Activated CD8-positive, alpha-beta memory T cell treated with anti-CD3 and anti-CD28 coated beads, Interleukin-2, amount 50 U/mL, for 4 hours (primary cell): Measurements from ENCODE around the gene CNKSR2.

ENCODE experiments used
- DNase-seq: peaks from one replicate; pipeline ENCODE4 v3.0.0-alpha.2; 2020

Gene CNKSR2

DNA sequence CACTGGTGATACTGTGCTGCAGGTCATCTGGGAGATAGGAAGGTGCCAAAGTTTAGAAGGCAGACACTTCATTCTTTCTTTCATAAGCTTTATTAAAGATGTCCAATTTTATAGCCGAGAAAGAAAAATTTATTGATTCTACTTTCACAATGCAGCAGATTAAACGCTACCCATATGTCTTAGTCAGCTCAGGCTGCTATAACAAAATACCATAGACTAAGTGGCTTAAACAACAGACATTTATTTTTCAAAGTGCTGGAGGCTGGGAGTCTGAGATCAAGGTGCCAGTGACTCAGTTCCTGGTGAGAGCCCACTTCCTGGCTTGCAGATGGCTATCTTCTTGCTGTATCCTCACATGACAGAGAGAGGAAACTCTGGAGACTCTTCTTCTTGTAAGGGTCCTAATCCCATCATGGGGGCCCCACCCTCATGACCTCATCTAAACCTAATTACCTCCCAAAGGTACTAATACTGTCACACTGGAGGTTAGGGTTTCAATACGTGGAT is 317.3 kb downstream of the CNKSR2 start:
- DNase-seq: no peak

DNA sequence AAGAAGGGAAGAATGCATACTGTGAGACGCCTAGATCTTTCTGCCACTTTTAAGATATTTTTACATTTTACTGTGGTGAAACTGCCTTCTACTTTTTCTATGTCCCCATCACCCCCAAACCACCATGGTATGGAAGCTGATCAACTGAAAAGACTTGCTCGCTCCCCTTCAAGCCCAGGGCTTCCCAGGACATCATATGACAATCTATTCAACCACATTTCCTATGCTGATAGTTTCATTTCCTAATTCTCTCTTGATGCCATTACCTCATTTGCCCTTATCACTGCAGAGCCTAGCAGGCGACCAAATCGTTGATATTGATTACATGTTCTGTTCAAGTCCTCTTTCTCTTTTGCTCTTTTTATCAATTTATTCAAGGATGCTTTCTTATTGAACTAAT is 324.1 kb downstream of the CNKSR2 start:
- DNase-seq: no peak

GRCh38 chrX:21699136-21699535 is 324.9 kb downstream of the CNKSR2 start:
- DNase-seq: no peak

DNA sequence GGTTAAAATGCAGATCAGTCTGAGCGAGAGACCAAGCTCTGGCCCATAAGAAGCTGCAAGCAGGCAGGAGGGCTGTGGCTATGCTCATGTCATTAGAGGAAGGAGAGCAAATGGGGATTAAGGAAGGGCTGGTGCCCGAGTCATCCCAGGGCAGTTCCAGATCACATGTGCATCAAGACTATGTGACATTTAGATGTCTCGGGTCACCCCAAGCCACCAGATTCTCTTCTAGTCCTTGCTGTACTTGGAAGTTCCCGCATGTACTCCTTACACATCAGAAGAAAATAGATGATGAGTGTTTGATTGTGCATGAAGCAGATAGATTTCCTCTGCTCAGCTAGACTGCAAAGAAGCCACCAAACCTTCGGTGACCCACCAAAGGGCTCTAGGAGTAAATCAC is 326.1 kb downstream of the CNKSR2 start:
- DNase-seq: no peak

DNA sequence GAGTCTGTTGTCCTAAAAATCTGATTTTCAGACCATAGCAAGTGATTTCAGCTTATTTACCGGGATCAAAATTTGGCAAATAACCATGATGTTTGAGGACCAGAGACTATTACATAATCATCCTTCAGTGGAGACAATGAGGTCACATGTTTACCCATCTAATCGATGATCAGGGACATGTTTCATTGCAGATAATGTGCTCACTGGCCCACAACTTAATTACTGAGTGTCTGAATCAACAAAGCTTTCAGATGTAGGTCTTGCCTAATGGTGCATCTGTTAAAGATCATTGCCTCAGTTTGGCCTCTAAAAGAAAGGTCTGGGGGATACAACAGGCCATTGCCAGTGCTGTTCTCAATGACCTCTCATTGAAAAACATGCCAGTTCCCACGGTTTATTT is 326.7 kb downstream of the CNKSR2 start:
- DNase-seq: no peak

DNA sequence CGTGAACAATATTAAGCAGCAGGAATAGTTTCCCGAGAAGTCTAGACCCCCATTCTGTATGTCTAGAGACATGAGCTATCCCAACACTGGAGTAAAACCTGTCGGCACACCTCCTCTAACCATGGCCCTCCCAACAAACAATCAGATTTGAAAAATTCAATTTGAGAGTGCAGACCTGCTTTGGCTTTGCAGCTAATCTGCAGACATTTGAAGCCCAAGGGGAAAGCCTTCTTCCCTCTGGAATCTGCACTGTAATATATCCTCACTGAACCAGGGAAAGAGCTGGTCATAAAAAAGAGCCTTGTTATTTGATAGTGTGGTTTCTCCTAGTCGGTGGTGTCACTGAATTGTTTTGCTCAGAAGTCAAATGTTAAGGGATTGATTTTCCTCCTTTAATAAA is 328.5 kb downstream of the CNKSR2 start:
- DNase-seq: no peak
